GM12892 (cell line): Measurements from ENCODE around the gene GPR107.

Experiments used
- DNase-seq: peaks from one replicate; pipeline ENCODE4 v3.0.0; 2011; ENCODE audit not compliant: insufficient read length
- FAIRE-seq: peaks from 2 replicates; lab custom pipeline; 2011; peaks lifted over from hg19 to GRCh38; lab: Jason Lieb, UNC
- POLR2A ChIP-seq: IDR thresholded peaks from 2 replicates; pipeline ENCODE4 v1.6.1; 2011; ENCODE audit warnings: low read depth, low read length, control low read depth
- POLR2AphosphoS5 ChIP-seq: IDR thresholded peaks from 2 replicates; pipeline ENCODE4 v1.6.1; 2011; ENCODE audit warnings: low read depth, low read length, control low read depth
- TAF1 ChIP-seq: IDR thresholded peaks from 2 replicates; pipeline ENCODE4 v1.6.1; 2011; ENCODE audit warnings: low read depth, mild to moderate bottlenecking, control low read depth, low read length, borderline replicate concordance

GPR107 gene

GRCh38 chr9:130174920-130175321 is 121.2 kb downstream of the GPR107 start:
- no peak for TF ChIP-seq POLR2A
- no peak for TF ChIP-seq TAF1
- TF ChIP-seq POLR2AphosphoS5: no peak
- DNase-seq (no peak), FAIRE-seq (no peak)

- FAIRE-seq (no peak), DNase-seq (no peak)
- no peak for TF ChIP-seq POLR2AphosphoS5
- TF ChIP-seq TAF1: no peak
- no peak for TF ChIP-seq POLR2A
Observed at GRCh38 chr9:130175355-130175754, 121.6 kb downstream of the GPR107 start.

- DNase-seq (no peak), FAIRE-seq (no peak)
- TF ChIP-seq POLR2AphosphoS5 (no peak), TAF1 (no peak), POLR2A (no peak)
Observed at GRCh38 chr9:130176760-130177159, 123.1 kb downstream of the GPR107 start.

GRCh38 chr9:130177898-130178805 is 124.4 kb downstream of the GPR107 start:
- TF ChIP-seq POLR2AphosphoS5: no peak
- TF ChIP-seq POLR2A: no peak
- TF ChIP-seq TAF1: no peak
- no peak for DNase-seq
- FAIRE-seq: no peak

GRCh38 chr9:130179331-130179907 is 125.7 kb downstream of the GPR107 start:
- DNase-seq (no peak), FAIRE-seq (no peak)
- TF ChIP-seq POLR2A (no peak), TAF1 (no peak), POLR2AphosphoS5 (no peak)

- DNase-seq: no peak
- TF ChIP-seq POLR2A (no peak), TAF1 (no peak), POLR2AphosphoS5 (no peak)
- FAIRE-seq: no peak
Observed at GRCh38 chr9:130180516-130180915, 126.8 kb downstream of the GPR107 start.

GRCh38 chr9:130181678-130182380 is 128.1 kb downstream of the GPR107 start:
- FAIRE-seq: no peak
- no peak for DNase-seq
- TF ChIP-seq TAF1: no peak
- no peak for TF ChIP-seq POLR2A
- no peak for TF ChIP-seq POLR2AphosphoS5

GRCh38 chr9:130182381-130182909 is 128.7 kb downstream of the GPR107 start:
- no peak for FAIRE-seq
- DNase-seq: no peak

GRCh38 chr9:130183133-130183762 is 129.5 kb downstream of the GPR107 start:
- FAIRE-seq: no peak
- TF ChIP-seq TAF1: no peak
- no peak for TF ChIP-seq POLR2A
- TF ChIP-seq POLR2AphosphoS5: no peak
- DNase-seq: no peak

More at GRCh38 chr9:130182381-130182909, 128.7 kb downstream of the GPR107 start:
- TF ChIP-seq TAF1 (no peak), POLR2A (no peak), POLR2AphosphoS5 (no peak)

- DNase-seq (no peak), FAIRE-seq (no peak)
- TF ChIP-seq TAF1: no peak
- no peak for TF ChIP-seq POLR2AphosphoS5
- no peak for TF ChIP-seq POLR2A
Observed at GRCh38 chr9:130185017-130185416, 131.3 kb downstream of the GPR107 start.
